Cardiac fibroblast (primary cell): ENCODE measurements around the gene KLK4.

ENCODE experiments used
- DNase-seq, 2 donors: peaks; one replicate each; pipeline versions ENCODE4 v3.0.0 to v3.0.0-alpha.2; 2010; ENCODE audit warnings: low read depth in 2 of 2
- H3K4me3 ChIP-seq, 2 donors: replicated peaks in 1 of 2; 1 replicate in 1 of 2; 2 replicates in 1 of 2; pipeline ENCODE4 v1.5.1; 2011; ENCODE audit warnings: low read depth in 2 of 2, low read length in 2 of 2, mild to moderate bottlenecking in 2 of 2, moderate library complexity in 1 of 2
- CTCF ChIP-seq: IDR thresholded peaks from one replicate; pipeline ENCODE4 v1.5.1; 2011; ENCODE audit warnings: low read depth, mild to moderate bottlenecking, low read length, inconsistent platforms

Gene KLK4

GRCh38 chr19:50859849-50860248 lies 51.3 kb downstream of the KLK4 start:
- DNase-seq: no peak
- no peak overlapping the region for H3K4me3 ChIP-seq
- TF ChIP-seq CTCF: no peak

GRCh38 chr19:50858886-50859285 lies 52.3 kb downstream of the KLK4 start:
- no peak for DNase-seq
- no peak overlapping the region for H3K4me3 ChIP-seq
- TF ChIP-seq CTCF: no peak

DNA sequence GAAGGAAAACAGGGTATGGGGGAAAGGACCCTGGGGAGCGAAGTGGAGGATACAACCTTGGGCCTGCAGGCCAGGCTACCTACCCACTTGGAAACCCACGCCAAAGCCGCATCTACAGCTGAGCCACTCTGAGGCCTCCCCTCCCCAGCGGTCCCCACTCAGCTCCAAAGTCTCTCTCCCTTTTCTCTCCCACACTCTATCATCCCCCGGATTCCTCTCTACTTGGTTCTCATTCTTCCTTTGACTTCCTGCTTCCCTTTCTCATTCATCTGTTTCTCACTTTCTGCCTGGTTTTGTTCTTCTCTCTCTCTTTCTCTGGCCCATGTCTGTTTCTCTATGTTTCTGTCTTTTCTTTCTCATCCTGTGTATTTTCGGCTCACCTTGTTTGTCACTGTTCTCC lies 53.8 kb downstream of the KLK4 start:
- H3K4me3 ChIP-seq: no peak overlapping the region
- TF ChIP-seq CTCF: no peak
- DNase-seq: no peak
